ENCODE measurements around the gene FXN.

- TF ChIP-seq CTCF (IDR thresholded peaks at IDR 0.05): no peak
- TF ChIP-seq POLR2A (IDR thresholded peaks at IDR 0.05): no peak
- TF ChIP-seq POLR2AphosphoS5 (IDR thresholded peaks at IDR 0.05): no peak
- no peak for TF ChIP-seq EP300 (IDR thresholded peaks at IDR 0.05)
Measured at GRCh38 chr9:69140123-69140735, 104.7 kb downstream of the FXN start.
